ENCODE data around the gene SLC27A4. TPM values are rescaled to one million over a fixed set of nuclear protein-coding genes. Genes with fewer than 3 reads are reported as not detected.

Gene SLC27A4
- total and polyA plus RNA-seq, 7 donors: 6.0 to 45.1 (median 12.2) TPM

- DNase-seq: no peak
- Histone ChIP-seq H3K4me3 (no peak overlapping the region), H3K4me1 (peaks cover 0 to 2% (median 0%) of the 10 kb centered on the region in 4 donors), H3K9me3 (no peaks in the 10 kb centered on the region), H3K27me3 (peaks cover 0 to 25% (median 0%) of the 10 kb centered on the region in 3 donors), H3K27ac (no peak overlapping the region), H3K36me3 (peaks cover 7 to 61% (median 39%) of the 10 kb centered on the region in 4 donors)
- intact Hi-C loops (cut with DNase I): no loop called here
- WGBS, 2 donors: 93 to 96% methylated on average over 21 of the region's 21 CpGs
- no peak for TF ChIP-seq POLR2A (IDR thresholded peaks at IDR 0.05)
- TF ChIP-seq POLR2AphosphoS5 (IDR thresholded peaks at IDR 0.05): no peak
- no peak for TF ChIP-seq EP300 (IDR thresholded peaks at IDR 0.05)
- TF ChIP-seq CTCF (IDR thresholded peaks at IDR 0.05): no peak
These were observed 51.6 kb downstream of the SLC27A4 start for GRCh38 chr9:128391956-128392301.

- H3K36me3 ChIP-seq: peaks cover 7 to 55% (median 35%) of the 10 kb centered on the region in 4 donors
- H3K4me3 ChIP-seq: no peak overlapping the region
- no peak for TF ChIP-seq EP300 (IDR thresholded peaks at IDR 0.05)
- TF ChIP-seq POLR2A (IDR thresholded peaks at IDR 0.05): no peak
- no peak for TF ChIP-seq CTCF (IDR thresholded peaks at IDR 0.05)
- no peak for TF ChIP-seq POLR2AphosphoS5 (IDR thresholded peaks at IDR 0.05)
- WGBS, 2 donors: 90 to 96% methylated on average over 88 of the region's 88 CpGs
- H3K27me3 ChIP-seq: peaks cover 0 to 28% (median 0%) of the 10 kb centered on the region in 3 donors
- intact Hi-C loops (cut with DNase I): no loop called here
- peaks cover 0 to 7% (median 1%) of the 10 kb centered on the region in 4 donors for H3K4me1 ChIP-seq
- no peak for DNase-seq
- H3K9me3 ChIP-seq: no peaks in the 10 kb centered on the region
- H3K27ac ChIP-seq: no peak overlapping the region
These were observed 52.2 kb downstream of the SLC27A4 start for GRCh38 chr9:128392302-128393144.

- H3K9me3 ChIP-seq: no peaks in the 10 kb centered on the region
- intact Hi-C loops (cut with DNase I): no loop called here
- H3K36me3 ChIP-seq: peaks cover 5 to 48% (median 27%) of the 10 kb centered on the region in 4 donors
- TF ChIP-seq POLR2AphosphoS5 (IDR thresholded peaks at IDR 0.05) (no peak), EP300 (IDR thresholded peaks at IDR 0.05) (no peak), POLR2A (IDR thresholded peaks at IDR 0.05) (no peak), CTCF (IDR thresholded peaks at IDR 0.05) (no peak)
- peaks cover 0 to 7% (median 2%) of the 10 kb centered on the region in 4 donors for H3K4me1 ChIP-seq
- H3K27me3 ChIP-seq: peaks cover 0 to 28% (median 0%) of the 10 kb centered on the region in 3 donors
- no peak overlapping the region for H3K27ac ChIP-seq
- 83 to 94% methylated on average over 56 of the region's 56 CpGs for WGBS, 2 donors
- no peak overlapping the region for H3K4me3 ChIP-seq
- no peak for DNase-seq
These were observed 52.9 kb downstream of the SLC27A4 start for GRCh38 chr9:128393145-128393775.

GRCh38 chr9:128393970-128394369, 53.6 kb downstream of the SLC27A4 start:
- DNase-seq: no peak
- no peak overlapping the region for H3K4me3 ChIP-seq

More at GRCh38 chr9:128393970-128394369, 53.6 kb downstream of the SLC27A4 start:
- H3K36me3 ChIP-seq: peaks cover 0 to 41% (median 20%) of the 10 kb centered on the region in 4 donors
- TF ChIP-seq EP300 (IDR thresholded peaks at IDR 0.05): no peak
- no peak for TF ChIP-seq POLR2A (IDR thresholded peaks at IDR 0.05)
- peaks cover 0 to 7% (median 2%) of the 10 kb centered on the region in 4 donors for H3K4me1 ChIP-seq
- H3K27ac ChIP-seq: no peak overlapping the region
- intact Hi-C loops (cut with DNase I): no loop called here
- peaks cover 0 to 28% (median 0%) of the 10 kb centered on the region in 3 donors for H3K27me3 ChIP-seq
- 57 to 70% methylated on average over 7 of the region's 7 CpGs for WGBS, 2 donors
- H3K9me3 ChIP-seq: no peaks in the 10 kb centered on the region
